ENCODE results near the gene KRTAP8-1. TPM values are rescaled to one million over a fixed set of nuclear protein-coding genes. Genes with fewer than 3 reads are reported as not detected.
A peak's percentile ranks its signal among the peaks of the same experiment; 100 is the strongest.

Gene KRTAP8-1
- total RNA-seq, 1 donor from 2014 or later = not detected

- no peaks in the 10 kb centered on the region for H3K36me3 Mint-ChIP-seq (ENCODE audit: unreplicated experiment)
- H3K9me3 Mint-ChIP-seq (ENCODE audit: unreplicated experiment) = peaks cover 24% of the 10 kb centered on the region
- no peaks in the 10 kb centered on the region for H3K27me3 Mint-ChIP-seq (ENCODE audit: unreplicated experiment)
- TF ChIP-seq, protein P1, sequence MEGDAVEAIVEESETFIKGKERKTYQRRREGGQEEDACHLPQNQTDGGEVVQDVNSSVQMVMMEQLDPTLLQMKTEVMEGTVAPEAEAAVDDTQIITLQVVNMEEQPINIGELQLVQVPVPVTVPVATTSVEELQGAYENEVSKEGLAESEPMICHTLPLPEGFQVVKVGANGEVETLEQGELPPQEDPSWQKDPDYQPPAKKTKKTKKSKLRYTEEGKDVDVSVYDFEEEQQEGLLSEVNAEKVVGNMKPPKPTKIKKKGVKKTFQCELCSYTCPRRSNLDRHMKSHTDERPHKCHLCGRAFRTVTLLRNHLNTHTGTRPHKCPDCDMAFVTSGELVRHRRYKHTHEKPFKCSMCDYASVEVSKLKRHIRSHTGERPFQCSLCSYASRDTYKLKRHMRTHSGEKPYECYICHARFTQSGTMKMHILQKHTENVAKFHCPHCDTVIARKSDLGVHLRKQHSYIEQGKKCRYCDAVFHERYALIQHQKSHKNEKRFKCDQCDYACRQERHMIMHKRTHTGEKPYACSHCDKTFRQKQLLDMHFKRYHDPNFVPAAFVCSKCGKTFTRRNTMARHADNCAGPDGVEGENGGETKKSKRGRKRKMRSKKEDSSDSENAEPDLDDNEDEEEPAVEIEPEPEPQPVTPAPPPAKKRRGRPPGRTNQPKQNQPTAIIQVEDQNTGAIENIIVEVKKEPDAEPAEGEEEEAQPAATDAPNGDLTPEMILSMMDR (IDR thresholded peaks at IDR 0.05) = peak; percentile 34
- no peak overlapping the region for H3K27ac Mint-ChIP-seq (ENCODE audit: unreplicated experiment)
- no peaks in the 10 kb centered on the region for H3K4me1 Mint-ChIP-seq (ENCODE audit: unreplicated experiment)
- H3K4me3 Mint-ChIP-seq (ENCODE audit: unreplicated experiment) = no peak overlapping the region
- DNase-seq (ENCODE audit: extremely low spot score, unreplicated experiment) = no peak
These were observed 18.2 kb upstream of the KRTAP8-1 start for GRCh38 chr21:30831194-30831765.

DNA sequence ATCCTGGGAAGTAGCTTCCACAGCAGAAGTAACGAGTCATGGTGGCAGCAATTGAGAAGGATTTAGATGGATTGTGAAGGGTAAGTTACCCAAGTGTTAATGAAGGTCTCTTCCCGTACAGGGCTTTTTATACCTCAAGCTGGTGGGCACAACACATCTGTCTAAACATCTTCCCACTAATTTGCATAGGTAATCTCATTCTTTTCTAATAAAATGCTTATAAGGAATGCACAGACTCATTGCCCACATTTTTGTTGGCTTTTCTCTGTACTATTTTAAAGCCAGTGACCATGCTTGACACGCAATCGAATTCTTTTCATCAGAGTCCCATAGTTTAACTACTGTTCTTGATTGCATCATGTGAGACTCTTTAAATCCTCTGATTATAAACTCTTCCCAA lies 16.6 kb upstream of the KRTAP8-1 start, which contains the start of gene KRTAP7-1:
TSS of gene KRTAP7-1 (minus strand) at position 101 of the 400 bp plus-strand sequence. CDS start at position 40, 61 bp downstream.
- Mint-ChIP-seq H3K36me3 (ENCODE audit: unreplicated experiment) (no peaks in the 10 kb centered on the region), H3K27ac (ENCODE audit: unreplicated experiment) (no peak within 1 kb of the TSS), H3K27me3 (ENCODE audit: unreplicated experiment) (no peaks in the 10 kb centered on the region), H3K4me3 (ENCODE audit: unreplicated experiment) (no peak within 1 kb of the TSS), H3K4me1 (ENCODE audit: unreplicated experiment) (no peaks in the 10 kb centered on the region), H3K9me3 (ENCODE audit: unreplicated experiment) (peaks cover 32% of the 10 kb centered on the region)
- TF ChIP-seq, protein P1 (IDR thresholded peaks at IDR 0.05) = no peak
- DNase-seq (ENCODE audit: extremely low spot score, unreplicated experiment) = no peak

- Mint-ChIP-seq H3K27ac (ENCODE audit: unreplicated experiment) (no peak overlapping the region), H3K4me1 (ENCODE audit: unreplicated experiment) (no peaks in the 10 kb centered on the region), H3K4me3 (ENCODE audit: unreplicated experiment) (no peak overlapping the region), H3K36me3 (ENCODE audit: unreplicated experiment) (no peaks in the 10 kb centered on the region), H3K9me3 (ENCODE audit: unreplicated experiment) (peaks cover 13% of the 10 kb centered on the region), H3K27me3 (ENCODE audit: unreplicated experiment) (no peaks in the 10 kb centered on the region)
- TF ChIP-seq, protein P1 (IDR thresholded peaks at IDR 0.05) = no peak
- no peak for DNase-seq (ENCODE audit: extremely low spot score, unreplicated experiment)
These were observed 6.0 kb upstream of the KRTAP8-1 start for GRCh38 chr21:30818837-30819610.

DNA sequence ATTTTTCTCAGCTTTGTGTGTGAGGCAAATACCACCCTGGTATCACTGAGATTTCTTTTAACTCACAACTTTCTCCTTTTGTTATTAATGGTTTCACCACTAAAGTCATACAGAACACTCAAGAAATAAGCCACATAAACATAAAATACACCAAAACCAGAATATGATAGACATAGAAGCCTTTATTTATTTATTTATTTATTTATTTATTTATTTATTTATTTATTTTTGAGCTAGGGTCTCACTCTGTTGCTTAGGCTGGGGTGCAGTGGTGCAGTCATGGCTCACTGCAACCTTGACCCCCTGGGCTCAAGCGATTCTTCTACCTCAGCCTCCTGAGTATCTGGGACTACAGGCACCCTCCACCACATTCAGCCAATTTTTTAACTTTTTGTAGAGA lies 12.5 kb downstream of the KRTAP8-1 start:
- no peaks in the 10 kb centered on the region for H3K36me3 Mint-ChIP-seq (ENCODE audit: unreplicated experiment)
- H3K27me3 Mint-ChIP-seq (ENCODE audit: unreplicated experiment) = no peaks in the 10 kb centered on the region
- H3K4me1 Mint-ChIP-seq (ENCODE audit: unreplicated experiment) = no peaks in the 10 kb centered on the region
- no peak for DNase-seq (ENCODE audit: extremely low spot score, unreplicated experiment)
- no peak overlapping the region for H3K27ac Mint-ChIP-seq (ENCODE audit: unreplicated experiment)
- peaks cover 10% of the 10 kb centered on the region for H3K9me3 Mint-ChIP-seq (ENCODE audit: unreplicated experiment)
- no peak overlapping the region for H3K4me3 Mint-ChIP-seq (ENCODE audit: unreplicated experiment)
- TF ChIP-seq, protein P1 (IDR thresholded peaks at IDR 0.05) = no peak

GRCh38 chr21:30793581-30794314 lies 19.3 kb downstream of the KRTAP8-1 start:
- H3K27ac Mint-ChIP-seq (ENCODE audit: unreplicated experiment) = no peak overlapping the region
- no peak overlapping the region for H3K4me3 Mint-ChIP-seq (ENCODE audit: unreplicated experiment)
- no peaks in the 10 kb centered on the region for H3K27me3 Mint-ChIP-seq (ENCODE audit: unreplicated experiment)
- no peaks in the 10 kb centered on the region for H3K9me3 Mint-ChIP-seq (ENCODE audit: unreplicated experiment)
- TF ChIP-seq, protein P1 (IDR thresholded peaks at IDR 0.05) = no peak
- no peaks in the 10 kb centered on the region for H3K36me3 Mint-ChIP-seq (ENCODE audit: unreplicated experiment)
- no peak for DNase-seq (ENCODE audit: extremely low spot score, unreplicated experiment)
- no peaks in the 10 kb centered on the region for H3K4me1 Mint-ChIP-seq (ENCODE audit: unreplicated experiment)
